ENCODE measurements around the gene ENOX1.

The ENOX1 gene

DNA sequence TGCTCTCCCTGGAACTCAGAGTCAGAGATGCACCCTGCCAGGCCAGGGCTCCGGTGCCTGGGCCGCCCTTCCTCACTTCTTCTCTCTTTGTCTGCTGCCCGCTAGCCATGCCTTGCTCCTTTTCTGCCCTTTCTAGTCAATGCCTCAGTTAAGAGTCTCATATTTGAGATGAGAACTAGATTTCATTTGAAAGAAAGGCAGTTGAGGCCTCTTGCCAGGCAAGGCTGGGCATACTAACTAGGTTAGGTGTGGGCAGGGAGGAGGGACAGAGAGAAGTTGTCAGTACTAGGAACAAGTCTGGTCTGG lies 421.8 kb downstream of the ENOX1 start:
- Histone ChIP-seq H3K27me3 (ENCODE audit: control insufficient read depth, insufficient read depth, low read length) (no peaks in the 10 kb centered on the region), H3K4me3 (ENCODE audit: low read depth, low read length) (no peak overlapping the region), H3K9me3 (ENCODE audit: control insufficient read depth, insufficient read depth, low read length) (no peaks in the 10 kb centered on the region), H3K9ac (ENCODE audit: low read depth, low read length) (no peak overlapping the region), H3K36me3 (ENCODE audit: control insufficient read depth, insufficient read depth, low read length) (no peaks in the 10 kb centered on the region), H3K4me1 (ENCODE audit: control insufficient read depth, insufficient read depth, low read length) (peaks cover 10% of the 10 kb centered on the region)

DNA sequence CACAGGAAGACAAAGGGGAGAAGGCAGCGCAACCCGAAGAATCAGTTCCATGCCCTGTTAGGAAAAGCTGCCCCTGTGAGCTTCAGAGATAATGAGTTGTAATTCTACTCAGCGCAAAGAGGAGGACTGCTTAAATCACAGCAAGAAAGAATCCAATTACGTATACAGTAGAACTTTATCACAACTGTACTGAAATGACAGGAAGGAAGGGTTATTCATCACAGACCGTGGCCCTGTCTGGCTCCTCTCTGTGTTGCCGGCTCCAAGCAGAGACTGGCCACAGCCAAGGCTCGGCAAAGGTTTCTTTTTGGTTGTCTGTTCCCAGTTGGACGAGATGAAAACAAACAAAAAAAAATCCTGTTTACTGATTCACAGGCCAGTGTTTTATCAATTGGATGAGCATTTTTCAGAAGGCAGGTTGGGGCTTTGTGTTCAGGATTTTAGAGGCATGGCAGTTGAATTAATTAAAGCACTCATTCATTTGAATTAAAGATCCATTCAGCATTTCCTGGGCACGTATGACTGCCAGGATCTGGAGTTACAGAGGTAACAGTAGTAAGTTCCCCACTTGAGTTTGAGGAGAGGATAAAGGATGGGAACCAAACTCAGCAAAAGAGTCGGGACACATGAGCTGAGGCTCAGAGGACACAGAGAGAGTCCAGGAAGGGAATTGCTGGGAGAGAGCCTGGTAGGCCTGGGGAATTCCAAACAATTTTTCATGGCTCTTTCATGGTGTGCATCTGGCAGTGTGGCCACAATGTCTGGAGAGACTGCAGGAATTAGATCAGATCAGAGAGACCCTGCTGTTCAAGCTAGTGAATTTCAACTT lies 422.3 kb downstream of the ENOX1 start:
- no peak overlapping the region for H3K9ac ChIP-seq (ENCODE audit: low read depth, low read length)
- H3K4me3 ChIP-seq (ENCODE audit: low read depth, low read length) = no peak overlapping the region
- H3K9me3 ChIP-seq (ENCODE audit: control insufficient read depth, insufficient read depth, low read length) = no peaks in the 10 kb centered on the region

DNA sequence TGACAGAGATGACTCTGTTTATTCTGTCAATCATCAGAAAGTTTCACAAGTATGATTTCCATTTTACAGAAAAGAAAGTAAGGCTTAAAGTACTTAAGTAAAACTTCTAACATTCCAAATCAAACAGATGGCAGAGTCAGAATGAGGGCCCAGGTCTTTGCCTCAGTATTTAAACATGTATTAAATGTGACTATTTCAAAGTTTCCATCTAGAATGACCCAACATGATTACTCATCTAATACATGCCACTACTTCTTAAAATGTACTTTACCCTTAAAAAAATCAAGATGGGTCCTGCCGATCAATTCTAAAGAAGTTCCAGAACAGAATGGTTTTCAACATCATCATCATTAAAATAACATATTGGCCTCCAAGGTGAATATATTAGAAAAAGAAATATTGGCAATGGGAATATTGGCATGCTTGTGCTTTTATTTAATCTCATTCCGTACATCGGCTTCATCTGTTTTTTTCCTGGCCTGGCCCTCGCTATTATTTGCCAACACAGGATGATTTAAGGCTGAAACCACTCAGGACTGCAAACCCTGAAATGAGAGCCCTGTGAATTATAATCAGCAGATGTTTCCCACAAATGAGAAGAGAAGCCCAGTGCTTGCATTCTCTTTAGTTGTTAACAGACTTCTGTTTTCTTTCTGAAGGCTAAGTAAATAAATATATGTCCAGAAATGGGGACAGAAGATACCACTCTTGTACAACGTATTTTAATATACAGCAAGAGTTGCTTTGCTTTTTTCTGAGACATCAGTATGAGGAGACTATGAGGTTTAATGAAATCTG lies 423.4 kb downstream of the ENOX1 start:
- H3K9me3 ChIP-seq (ENCODE audit: control insufficient read depth, insufficient read depth, low read length) = no peaks in the 10 kb centered on the region
- H3K4me3 ChIP-seq (ENCODE audit: low read depth, low read length) = no peak overlapping the region
- no peaks in the 10 kb centered on the region for H3K36me3 ChIP-seq (ENCODE audit: control insufficient read depth, insufficient read depth, low read length)
- H3K9ac ChIP-seq (ENCODE audit: low read depth, low read length) = no peak overlapping the region
- H3K4me1 ChIP-seq (ENCODE audit: control insufficient read depth, insufficient read depth, low read length) = peaks cover 26% of the 10 kb centered on the region
- no peaks in the 10 kb centered on the region for H3K27me3 ChIP-seq (ENCODE audit: control insufficient read depth, insufficient read depth, low read length)

More for the DNA sequence above, 422.3 kb downstream of the ENOX1 start:
- Histone ChIP-seq H3K27me3 (ENCODE audit: control insufficient read depth, insufficient read depth, low read length) (no peaks in the 10 kb centered on the region), H3K4me1 (ENCODE audit: control insufficient read depth, insufficient read depth, low read length) (peaks cover 16% of the 10 kb centered on the region), H3K36me3 (ENCODE audit: control insufficient read depth, insufficient read depth, low read length) (no peaks in the 10 kb centered on the region)

DNA sequence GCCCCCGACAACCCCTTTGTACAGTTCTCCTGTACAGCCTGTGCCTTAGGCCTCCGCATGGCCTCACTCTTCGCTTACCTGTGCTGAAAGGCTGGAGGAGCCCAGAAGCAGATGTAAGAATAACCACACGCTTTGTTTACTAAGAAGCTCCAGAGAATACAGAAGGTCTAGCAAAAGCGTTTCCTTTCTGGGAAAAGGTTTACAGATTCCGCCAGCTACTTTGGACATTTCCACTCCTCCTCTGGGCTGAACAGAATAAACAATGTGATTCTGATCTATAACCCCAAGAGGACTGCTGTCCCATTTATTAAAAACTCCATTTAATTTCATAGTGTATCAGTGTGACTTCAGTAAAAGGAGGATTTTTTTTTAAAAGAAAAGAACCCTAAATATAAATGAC lies 424.2 kb downstream of the ENOX1 start:
- H3K36me3 ChIP-seq (ENCODE audit: control insufficient read depth, insufficient read depth, low read length) = no peaks in the 10 kb centered on the region
- H3K4me3 ChIP-seq (ENCODE audit: low read depth, low read length) = no peak overlapping the region
- H3K9ac ChIP-seq (ENCODE audit: low read depth, low read length) = no peak overlapping the region
- no peaks in the 10 kb centered on the region for H3K27me3 ChIP-seq (ENCODE audit: control insufficient read depth, insufficient read depth, low read length)
- peaks cover 26% of the 10 kb centered on the region for H3K4me1 ChIP-seq (ENCODE audit: control insufficient read depth, insufficient read depth, low read length)
- H3K9me3 ChIP-seq (ENCODE audit: control insufficient read depth, insufficient read depth, low read length) = no peaks in the 10 kb centered on the region

DNA sequence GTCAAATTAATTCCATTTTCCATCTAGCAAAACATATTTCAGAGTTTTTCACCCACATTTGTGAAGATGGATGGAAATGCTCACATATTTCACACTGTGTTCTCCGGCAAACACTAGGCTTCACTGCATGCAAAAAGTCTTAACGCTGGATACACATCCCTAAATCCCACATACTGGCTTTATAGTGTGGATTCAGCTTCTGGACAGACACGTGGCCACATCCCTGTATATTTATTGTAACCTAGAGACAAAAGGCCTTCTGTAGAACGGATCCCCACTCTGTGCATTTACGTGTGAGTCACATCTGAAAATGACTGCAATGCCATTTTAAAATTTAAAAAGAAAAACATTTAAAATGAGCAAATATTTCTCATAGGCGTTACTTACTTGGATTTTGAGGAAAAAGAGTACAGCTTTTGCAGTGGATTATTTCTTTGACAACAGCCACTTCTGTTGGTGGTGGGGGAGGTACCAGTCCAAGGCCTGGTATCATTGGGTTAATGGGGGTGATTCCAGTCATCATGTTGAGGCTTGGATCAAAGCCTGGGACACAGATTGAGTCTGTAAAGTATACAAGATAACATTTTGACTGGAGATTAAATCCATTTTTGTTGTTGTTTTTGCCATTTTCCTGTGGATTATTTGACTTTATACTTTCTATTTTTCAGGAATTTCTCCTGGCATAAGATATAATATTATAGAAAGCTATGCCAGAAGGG lies 425.7 kb downstream of the ENOX1 start:
- Histone ChIP-seq H3K4me1 (ENCODE audit: control insufficient read depth, insufficient read depth, low read length) (peaks cover 29% of the 10 kb centered on the region), H3K9me3 (ENCODE audit: control insufficient read depth, insufficient read depth, low read length) (no peaks in the 10 kb centered on the region), H3K27me3 (ENCODE audit: control insufficient read depth, insufficient read depth, low read length) (no peaks in the 10 kb centered on the region), H3K4me3 (ENCODE audit: low read depth, low read length) (no peak overlapping the region), H3K9ac (ENCODE audit: low read depth, low read length) (no peak overlapping the region), H3K36me3 (ENCODE audit: control insufficient read depth, insufficient read depth, low read length) (no peaks in the 10 kb centered on the region)

DNA sequence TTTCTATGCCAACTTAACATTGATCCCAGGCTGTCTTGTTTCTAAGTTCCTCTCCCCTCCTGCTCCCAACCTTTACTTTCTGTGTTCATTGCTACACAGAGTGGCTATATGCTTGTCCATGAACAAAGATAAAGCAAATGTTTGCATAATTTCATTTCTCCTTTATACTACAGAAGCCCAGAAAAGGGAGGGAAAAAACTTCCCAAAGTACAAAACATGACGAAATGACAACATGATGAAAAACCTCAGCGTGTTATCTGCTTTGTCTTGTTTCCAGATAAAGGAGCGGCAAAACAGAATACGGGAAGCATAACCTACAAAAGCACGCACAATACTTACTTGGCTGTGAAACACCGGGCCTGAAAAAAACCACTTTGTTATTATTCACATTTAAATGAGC lies 426.6 kb downstream of the ENOX1 start:
- no peaks in the 10 kb centered on the region for H3K36me3 ChIP-seq (ENCODE audit: control insufficient read depth, insufficient read depth, low read length)
- H3K27me3 ChIP-seq (ENCODE audit: control insufficient read depth, insufficient read depth, low read length) = no peaks in the 10 kb centered on the region
- H3K9ac ChIP-seq (ENCODE audit: low read depth, low read length) = no peak overlapping the region
- peaks cover 29% of the 10 kb centered on the region for H3K4me1 ChIP-seq (ENCODE audit: control insufficient read depth, insufficient read depth, low read length)
- no peak overlapping the region for H3K4me3 ChIP-seq (ENCODE audit: low read depth, low read length)
- no peaks in the 10 kb centered on the region for H3K9me3 ChIP-seq (ENCODE audit: control insufficient read depth, insufficient read depth, low read length)

DNA sequence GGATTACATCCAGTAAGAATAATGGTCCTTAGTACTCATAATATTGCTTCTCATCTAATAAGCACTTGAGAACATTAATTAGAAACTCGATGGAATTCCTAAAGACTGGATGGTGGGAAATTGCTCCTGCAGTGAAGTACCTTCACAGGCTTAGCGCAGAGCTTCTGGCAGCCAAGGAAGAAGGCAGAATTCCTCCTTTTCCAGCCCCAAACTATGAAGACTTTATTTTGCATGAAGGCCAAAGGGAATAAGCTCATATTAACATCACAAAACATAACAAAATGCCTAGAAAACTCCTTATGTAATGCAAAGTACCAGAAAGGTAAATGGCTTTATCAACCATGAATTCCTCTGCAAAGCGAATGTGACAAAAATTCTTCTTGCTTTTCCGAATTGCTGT lies 427.2 kb downstream of the ENOX1 start:
- Histone ChIP-seq H3K9ac (ENCODE audit: low read depth, low read length) (peak overlapping the region; percentile 20), H3K4me1 (ENCODE audit: control insufficient read depth, insufficient read depth, low read length) (peaks cover 29% of the 10 kb centered on the region), H3K4me3 (ENCODE audit: low read depth, low read length) (peak overlapping the region; percentile 11), H3K27me3 (ENCODE audit: control insufficient read depth, insufficient read depth, low read length) (no peaks in the 10 kb centered on the region), H3K9me3 (ENCODE audit: control insufficient read depth, insufficient read depth, low read length) (no peaks in the 10 kb centered on the region), H3K36me3 (ENCODE audit: control insufficient read depth, insufficient read depth, low read length) (no peaks in the 10 kb centered on the region)

DNA sequence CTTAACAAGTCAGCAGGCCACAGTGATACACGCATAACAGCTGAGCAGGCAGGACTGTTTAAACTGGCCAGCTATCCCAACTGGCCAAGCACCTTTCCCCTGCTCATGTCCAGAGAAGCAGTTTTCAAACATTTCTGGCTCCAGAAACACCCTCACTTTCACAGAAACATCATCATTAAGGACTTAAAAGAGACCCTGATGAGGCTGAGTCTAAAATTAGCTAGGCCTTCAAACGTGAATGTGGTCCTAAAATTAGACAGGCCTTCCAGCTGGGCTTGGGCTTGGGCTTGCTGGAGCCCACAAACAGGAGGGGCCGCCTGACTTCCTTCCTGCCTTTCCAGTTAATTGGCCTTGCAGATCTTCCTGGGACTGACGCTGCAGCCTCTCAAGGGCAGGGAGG lies 429.2 kb downstream of the ENOX1 start:
- no peaks in the 10 kb centered on the region for H3K36me3 ChIP-seq (ENCODE audit: control insufficient read depth, insufficient read depth, low read length)
- H3K4me1 ChIP-seq (ENCODE audit: control insufficient read depth, insufficient read depth, low read length) = peaks cover 29% of the 10 kb centered on the region
- H3K27me3 ChIP-seq (ENCODE audit: control insufficient read depth, insufficient read depth, low read length) = no peaks in the 10 kb centered on the region
- no peak overlapping the region for H3K4me3 ChIP-seq (ENCODE audit: low read depth, low read length)
- H3K9ac ChIP-seq (ENCODE audit: low read depth, low read length) = no peak overlapping the region
- H3K9me3 ChIP-seq (ENCODE audit: control insufficient read depth, insufficient read depth, low read length) = no peaks in the 10 kb centered on the region

DNA sequence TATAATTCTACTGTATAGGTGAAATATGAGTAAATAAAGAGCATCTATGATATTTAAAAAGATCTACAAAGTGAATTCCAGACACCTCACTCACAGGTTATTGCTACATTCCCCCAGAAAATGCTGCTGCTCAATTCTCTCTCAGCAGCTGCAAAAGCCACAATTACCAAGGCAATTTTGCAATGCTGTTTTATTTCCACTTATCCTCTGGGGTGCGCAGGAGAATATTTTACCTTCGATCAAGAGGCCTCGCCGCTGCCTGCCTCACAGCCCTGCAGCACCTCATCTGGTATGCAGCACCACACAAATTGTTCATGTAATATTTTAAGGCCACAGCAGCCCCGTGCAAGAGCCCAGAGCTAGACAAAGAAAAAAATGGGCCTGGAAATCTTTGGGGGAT lies 430.2 kb downstream of the ENOX1 start:
- Histone ChIP-seq H3K4me1 (ENCODE audit: control insufficient read depth, insufficient read depth, low read length) (peaks cover 29% of the 10 kb centered on the region), H3K36me3 (ENCODE audit: control insufficient read depth, insufficient read depth, low read length) (no peaks in the 10 kb centered on the region), H3K9me3 (ENCODE audit: control insufficient read depth, insufficient read depth, low read length) (no peaks in the 10 kb centered on the region), H3K27me3 (ENCODE audit: control insufficient read depth, insufficient read depth, low read length) (no peaks in the 10 kb centered on the region), H3K4me3 (ENCODE audit: low read depth, low read length) (no peak overlapping the region), H3K9ac (ENCODE audit: low read depth, low read length) (no peak overlapping the region)

DNA sequence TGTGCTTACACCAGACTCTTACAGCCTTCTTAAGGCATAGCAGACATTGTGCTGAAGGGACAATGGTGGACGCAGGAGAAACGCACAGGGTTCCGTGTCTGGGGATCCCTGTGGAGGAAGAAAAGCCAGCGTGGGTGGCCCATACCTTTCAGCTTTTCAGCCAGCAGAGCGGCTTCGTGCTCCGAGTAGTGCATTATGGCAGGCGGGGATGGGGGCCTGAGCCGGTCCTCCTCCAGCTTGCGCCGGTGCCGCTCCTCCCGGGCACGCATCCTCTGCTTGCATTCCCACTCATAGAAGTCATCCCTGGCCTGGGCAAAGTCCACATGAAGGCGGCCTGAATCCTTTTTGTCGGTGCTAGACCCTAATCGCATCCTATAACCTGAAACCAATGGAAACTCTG lies 431.0 kb downstream of the ENOX1 start:
- no peaks in the 10 kb centered on the region for H3K36me3 ChIP-seq (ENCODE audit: control insufficient read depth, insufficient read depth, low read length)

DNA sequence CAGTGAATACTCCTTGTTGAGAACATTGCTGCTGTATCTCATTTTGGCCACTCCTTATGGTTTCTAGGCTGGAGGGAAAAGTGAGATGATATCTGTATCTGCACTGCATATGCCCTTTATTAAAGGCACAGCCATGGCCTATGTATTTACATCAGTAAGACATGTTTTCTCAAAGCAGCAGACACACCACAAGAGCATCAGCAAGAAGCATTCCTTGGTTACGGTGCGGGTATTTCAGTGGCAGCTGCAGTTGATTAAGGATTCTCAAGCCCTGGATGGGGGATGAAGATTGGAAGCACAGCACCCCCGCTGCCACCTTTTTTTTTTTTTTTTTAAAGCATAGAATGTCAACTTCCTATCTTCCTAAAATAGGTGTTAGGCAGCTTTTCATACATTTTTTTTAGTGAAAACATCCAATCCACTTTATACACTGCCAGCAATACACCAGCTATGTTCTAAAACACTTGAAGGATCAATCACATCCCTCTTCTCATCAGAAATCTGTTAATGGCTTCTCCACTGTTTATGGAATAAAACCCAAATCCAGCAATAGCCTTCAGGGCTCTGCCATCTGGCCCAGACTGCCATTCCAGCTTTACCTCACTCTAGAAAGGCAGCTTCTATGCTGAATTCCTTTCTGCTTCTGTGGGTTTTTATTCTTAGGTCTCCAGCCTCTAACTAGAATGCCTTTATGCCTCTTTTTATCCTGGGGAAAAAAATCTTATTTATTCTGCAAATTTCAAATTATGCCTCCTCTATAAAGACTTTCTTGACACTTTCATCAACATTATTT lies 432.4 kb downstream of the ENOX1 start:
- H3K36me3 ChIP-seq (ENCODE audit: control insufficient read depth, insufficient read depth, low read length) = no peaks in the 10 kb centered on the region
- peaks cover 12% of the 10 kb centered on the region for H3K4me1 ChIP-seq (ENCODE audit: control insufficient read depth, insufficient read depth, low read length)
- no peaks in the 10 kb centered on the region for H3K27me3 ChIP-seq (ENCODE audit: control insufficient read depth, insufficient read depth, low read length)
- H3K9me3 ChIP-seq (ENCODE audit: control insufficient read depth, insufficient read depth, low read length) = no peaks in the 10 kb centered on the region
- no peak overlapping the region for H3K4me3 ChIP-seq (ENCODE audit: low read depth, low read length)
- no peak overlapping the region for H3K9ac ChIP-seq (ENCODE audit: low read depth, low read length)

More for the DNA sequence above, 431.0 kb downstream of the ENOX1 start:
- Histone ChIP-seq H3K9ac (ENCODE audit: low read depth, low read length) (no peak overlapping the region), H3K4me3 (ENCODE audit: low read depth, low read length) (no peak overlapping the region), H3K4me1 (ENCODE audit: control insufficient read depth, insufficient read depth, low read length) (peaks cover 24% of the 10 kb centered on the region), H3K27me3 (ENCODE audit: control insufficient read depth, insufficient read depth, low read length) (no peaks in the 10 kb centered on the region), H3K9me3 (ENCODE audit: control insufficient read depth, insufficient read depth, low read length) (no peaks in the 10 kb centered on the region)
